HG03469 (cell line): ENCODE measurements around the gene RDH11.
A peak's percentile ranks its signal among the peaks of the same experiment; 100 is the strongest.
"Not testable (repeated sequence)": the region's sequence is repeated elsewhere in the genome, so short reads cannot be mapped to it uniquely, and the experiment has no call there.

ENCODE experiments used
- ATAC-seq: cut with Tn5 transposase; IDR thresholded peaks from one replicate; pipeline ENCODE4 v1.9.1; 2021; ENCODE audit warnings: mild to moderate bottlenecking, moderate library complexity, moderate number of reproducible peaks; ENCODE audit not compliant: unreplicated experiment

RDH11 gene, protein sequence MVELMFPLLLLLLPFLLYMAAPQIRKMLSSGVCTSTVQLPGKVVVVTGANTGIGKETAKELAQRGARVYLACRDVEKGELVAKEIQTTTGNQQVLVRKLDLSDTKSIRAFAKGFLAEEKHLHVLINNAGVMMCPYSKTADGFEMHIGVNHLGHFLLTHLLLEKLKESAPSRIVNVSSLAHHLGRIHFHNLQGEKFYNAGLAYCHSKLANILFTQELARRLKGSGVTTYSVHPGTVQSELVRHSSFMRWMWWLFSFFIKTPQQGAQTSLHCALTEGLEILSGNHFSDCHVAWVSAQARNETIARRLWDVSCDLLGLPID

GRCh38 chr14:67695394-67695949, at the start of gene RDH11:
RDH11 (minus strand) TSS chr14:67695764; CDS start chr14:67695703, 61 bp downstream.
- ATAC-seq, result peak; percentile 64

DNA sequence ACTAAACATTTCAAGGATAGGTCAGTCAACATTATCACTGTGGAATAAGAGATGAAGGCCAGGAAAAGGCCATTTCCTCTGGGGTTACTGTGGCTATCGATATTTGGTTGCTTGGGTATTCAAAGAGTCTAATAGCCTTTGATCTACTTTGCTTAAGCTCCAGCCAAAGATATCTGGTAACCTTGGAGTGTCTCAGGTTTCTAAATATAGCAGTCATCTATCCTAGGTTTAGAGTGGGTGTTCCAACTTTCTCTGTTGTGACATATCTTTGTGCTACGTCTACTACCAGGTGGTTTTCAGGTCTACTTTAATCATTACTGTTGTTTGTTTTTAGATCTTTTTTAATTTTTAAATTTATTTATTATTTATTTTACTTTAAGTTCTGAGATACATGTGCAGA, 48.5 kb upstream of the RDH11 start:
- no peak for ATAC-seq

- ATAC-seq, result no peak
These were observed 43.4 kb upstream of the RDH11 start for GRCh38 chr14:67738740-67739504.

DNA sequence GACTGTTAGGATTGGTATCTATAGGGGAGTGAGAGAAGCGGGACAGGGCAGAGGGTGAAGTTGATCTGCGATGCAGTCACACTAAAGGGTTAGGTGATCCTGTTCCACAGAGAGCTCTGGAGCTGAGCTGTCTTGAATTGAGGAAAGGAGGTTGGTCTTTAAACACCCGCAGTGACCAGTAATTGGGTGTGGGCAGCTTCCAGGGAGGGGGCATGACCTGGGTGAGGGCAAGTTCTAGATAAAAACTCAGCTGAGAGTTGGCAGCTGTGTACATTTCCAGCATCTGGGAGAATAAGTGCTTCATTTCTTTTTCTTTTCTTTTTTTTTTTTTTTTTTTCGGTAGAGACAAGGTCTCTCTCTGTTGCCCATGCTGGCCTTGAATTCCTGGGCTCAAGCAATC, 41.2 kb upstream of the RDH11 start:
- ATAC-seq, result no peak

GRCh38 chr14:67735336-67736147, 40.0 kb upstream of the RDH11 start:
- no peak for ATAC-seq

GRCh38 chr14:67734675-67735074, 39.1 kb upstream of the RDH11 start:
- ATAC-seq, result no peak

DNA sequence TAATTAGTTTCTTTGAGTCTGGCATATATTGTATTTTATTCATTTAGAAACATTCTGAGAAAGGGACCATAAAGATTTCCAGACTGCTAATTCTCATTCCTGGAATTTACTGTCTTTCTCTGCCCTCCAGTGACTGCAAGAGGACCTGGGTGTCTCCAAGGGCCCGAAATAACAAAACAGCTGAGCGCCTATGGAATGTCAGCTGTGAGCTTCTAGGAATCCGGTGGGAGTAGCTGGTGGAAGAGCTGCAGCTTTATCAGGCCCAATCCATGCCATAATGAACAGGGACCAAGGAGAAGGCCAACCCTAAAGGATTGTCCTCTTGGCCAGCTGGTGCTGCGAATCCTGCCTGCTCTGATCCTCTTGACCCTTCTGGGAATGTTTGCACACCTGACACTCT, 38.1 kb upstream of the RDH11 start:
- ATAC-seq, result no peak

- no peak for ATAC-seq
These were observed 33.7 kb upstream of the RDH11 start for GRCh38 chr14:67729072-67729885.

DNA sequence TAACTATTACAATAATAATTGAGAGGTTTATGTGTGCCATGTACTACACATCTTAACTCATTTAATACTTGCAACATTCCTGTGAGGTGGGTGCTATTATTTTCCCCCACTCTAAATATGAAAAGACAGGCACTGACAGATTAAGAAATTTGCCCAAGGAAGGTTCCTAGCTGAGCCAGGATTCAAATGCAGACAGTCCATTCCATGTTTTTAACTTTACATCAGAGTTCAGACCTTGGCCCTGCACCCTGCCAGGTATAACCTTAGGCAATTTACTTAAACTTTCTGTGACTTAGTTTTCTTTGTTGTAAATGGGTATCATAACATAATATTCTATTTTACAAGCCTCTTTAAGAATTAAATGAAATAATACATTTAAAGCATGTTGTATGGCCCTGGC, 32.7 kb upstream of the RDH11 start:
- ATAC-seq, result no peak

- no peak for ATAC-seq
These were observed 31.8 kb upstream of the RDH11 start for GRCh38 chr14:67727361-67727760.

DNA sequence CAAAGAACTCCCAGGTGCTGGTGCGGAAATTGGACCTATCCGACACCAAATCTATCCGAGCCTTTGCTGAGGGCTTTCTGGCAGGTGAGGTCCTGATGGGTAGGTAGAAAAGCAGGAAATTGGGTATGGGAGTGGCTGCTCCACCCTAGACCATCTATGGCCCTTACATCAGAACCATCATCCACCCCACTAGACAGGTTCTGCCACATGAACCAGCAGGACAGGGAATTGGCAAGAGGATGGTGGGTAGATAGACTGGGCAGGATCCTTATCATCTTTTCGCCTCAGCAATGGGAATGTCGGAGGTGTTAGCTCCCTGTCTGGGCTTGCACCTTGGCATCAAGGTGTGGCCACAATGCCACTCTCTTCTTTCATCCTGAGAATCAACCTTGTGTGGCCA, 29.6 kb upstream of the RDH11 start:
- no peak for ATAC-seq

DNA sequence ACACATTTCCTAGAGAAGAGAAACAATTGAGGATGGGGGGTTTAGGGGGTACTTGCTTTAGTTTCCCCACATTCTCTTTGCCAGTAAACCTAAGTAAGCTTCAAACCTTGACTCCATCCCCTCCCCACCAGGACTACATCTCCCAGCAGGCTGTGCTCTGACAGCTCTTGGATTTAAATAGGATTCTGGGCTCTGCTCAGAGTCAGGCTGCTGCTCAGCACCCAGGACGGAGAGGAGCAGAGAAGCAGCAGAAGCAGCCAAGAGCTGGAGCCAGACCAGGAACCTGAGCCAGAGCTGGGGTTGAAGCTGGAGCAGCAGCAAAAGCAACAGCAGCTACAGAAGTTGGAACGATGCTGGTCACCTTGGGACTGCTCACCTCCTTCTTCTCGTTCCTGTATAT, 26.7 kb upstream of the RDH11 start:
- ATAC-seq, result no peak

- ATAC-seq, result no peak
These were observed 26.3 kb upstream of the RDH11 start for GRCh38 chr14:67721875-67722274.

DNA sequence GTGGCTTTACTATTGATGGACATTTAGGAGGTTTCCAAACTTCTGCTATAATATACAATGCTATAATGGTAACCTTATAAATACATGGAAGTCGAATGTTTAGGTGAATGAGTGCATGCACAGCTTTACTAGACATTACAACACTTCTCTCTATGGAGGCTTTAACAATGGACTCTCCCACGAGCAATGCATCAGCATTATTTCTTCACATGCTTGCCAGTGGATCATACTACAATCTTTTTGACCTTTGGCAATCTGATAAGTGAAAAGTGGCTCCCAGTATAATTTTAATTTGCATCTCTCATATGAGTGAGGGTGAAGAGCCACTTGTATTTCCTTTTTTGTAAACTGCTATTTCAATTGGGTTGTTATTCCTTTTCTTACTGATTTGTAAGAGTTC, 24.3 kb upstream of the RDH11 start:
- ATAC-seq, result no peak

- not testable (repeated sequence) for ATAC-seq
These were observed 23.8 kb upstream of the RDH11 start for GRCh38 chr14:67719385-67719784.

- no peak for ATAC-seq
These were observed 22.7 kb upstream of the RDH11 start for GRCh38 chr14:67718265-67718664.

- no peak for ATAC-seq
These were observed 21.5 kb upstream of the RDH11 start for GRCh38 chr14:67717048-67717447.

GRCh38 chr14:67710209-67710608, 14.6 kb upstream of the RDH11 start:
- ATAC-seq, result no peak

GRCh38 chr14:67709796-67710195, 14.2 kb upstream of the RDH11 start:
- not testable (repeated sequence) for ATAC-seq

- ATAC-seq, result not testable (repeated sequence)
These were observed 13.8 kb upstream of the RDH11 start for GRCh38 chr14:67709346-67709745.
